Hepatocyte (in vitro differentiated cells): ENCODE data around the gene RBAK.

ENCODE experiments used
- CTCF ChIP-seq: fragments of 200-600 bp; sonication (generic); IDR thresholded peaks from 2 replicates; pipeline ENCODE4 v1.5.1; 2016; ENCODE audit warnings: antibody characterized with exemption, mild to moderate bottlenecking; ENCODE audit not compliant: poor library complexity
- EZH2 ChIP-seq: fragments of 200-600 bp; sonication (generic); IDR thresholded peaks from 2 replicates; pipeline ENCODE4 v1.6.1; 2016; ENCODE audit warnings: antibody characterized with exemption, mild to moderate bottlenecking, borderline replicate concordance
- EZH2phosphoT487 ChIP-seq: fragments of 200-600 bp; sonication (generic); IDR thresholded peaks from one replicate; pipeline ENCODE4 v1.6.1; 2018; ENCODE audit warnings: antibody characterized with exemption, mild to moderate bottlenecking, low read depth, moderate library complexity; ENCODE audit not compliant: unreplicated experiment, severe bottlenecking

- TF ChIP-seq CTCF, result no peak
- TF ChIP-seq EZH2phosphoT487, result no peak
- no peak for TF ChIP-seq EZH2
Measured at GRCh38 chr7:5020098-5020497, 25.6 kb upstream of the RBAK start.
